ENCODE measurements around the gene SETBP1. TPM values are rescaled to one million over a fixed set of nuclear protein-coding genes. Genes with fewer than 3 reads are reported as not detected.

Gene SETBP1
- total RNA-seq, 1 experiment from 2014 or later = 14.0 TPM

GRCh38 chr18:44895176-44895798, 214.6 kb downstream of the SETBP1 start:
- H3K36me3 ChIP-seq (ENCODE audit: insufficient read depth, low read length, poor library complexity, severe bottlenecking) = no peaks in the 10 kb centered on the region
- peak; percentile 67 for DNase-seq (ENCODE audit: low spot score)
- no peak overlapping the region for H3K27ac ChIP-seq (ENCODE audit: low read depth, low read length, poor library complexity, severe bottlenecking)
- H3K9me3 ChIP-seq (ENCODE audit: low read depth, low read length, poor library complexity, severe bottlenecking) = no peaks in the 10 kb centered on the region
- peaks cover 21% of the 10 kb centered on the region for H3K4me1 ChIP-seq (ENCODE audit: insufficient read depth, low read length, poor library complexity, severe bottlenecking)
- POLR2A ChIA-PET (ENCODE audit: low non-redundant PET) = no interaction called here
- BruUV-seq (replicated peaks) = no TSS peak
- no peaks in the 10 kb centered on the region for H3K27me3 ChIP-seq (replicated peaks; ENCODE audit: insufficient read depth, low read depth, low read length, poor library complexity)
- intact Hi-C loops (cut with micrococcal nuclease; ENCODE audit: unreplicated experiment) = loop anchor here (5.0 to 10.0 kb wide), 2 partner anchors 213 to 1110 kb away; partner anchors contain the start of gene SETBP1
- no peak overlapping the region for H3K4me3 ChIP-seq (ENCODE audit: low read depth, low read length, poor library complexity, severe bottlenecking)
- TF ChIP-seq CTCF (conservative IDR thresholded peaks at IDR 0.05; ENCODE audit: low read depth, low read length) (peak; percentile 52), EZH2 (IDR thresholded peaks at IDR 0.05; ENCODE audit: borderline replicate concordance, low read depth, low read length, poor library complexity, severe bottlenecking) (no peak)
- CTCF ChIA-PET = no interaction called here

- peaks cover 21% of the 10 kb centered on the region for H3K4me1 ChIP-seq (ENCODE audit: insufficient read depth, low read length, poor library complexity, severe bottlenecking)
- no peak overlapping the region for H3K4me3 ChIP-seq (ENCODE audit: low read depth, low read length, poor library complexity, severe bottlenecking)
- no TSS peak for BruUV-seq (replicated peaks)
- intact Hi-C loops (cut with micrococcal nuclease; ENCODE audit: unreplicated experiment) = loop anchor here (5.0 to 10.0 kb wide), 2 partner anchors 215 to 1112 kb away; partner anchors contain the start of gene SETBP1
- no peak for DNase-seq (ENCODE audit: low spot score)
- H3K27ac ChIP-seq (ENCODE audit: low read depth, low read length, poor library complexity, severe bottlenecking) = no peak overlapping the region
- no peaks in the 10 kb centered on the region for H3K27me3 ChIP-seq (replicated peaks; ENCODE audit: insufficient read depth, low read depth, low read length, poor library complexity)
- CTCF ChIA-PET = no interaction called here
- TF ChIP-seq CTCF (conservative IDR thresholded peaks at IDR 0.05; ENCODE audit: low read depth, low read length) = no peak
- no peak for TF ChIP-seq EZH2 (IDR thresholded peaks at IDR 0.05; ENCODE audit: borderline replicate concordance, low read depth, low read length, poor library complexity, severe bottlenecking)
- H3K9me3 ChIP-seq (ENCODE audit: low read depth, low read length, poor library complexity, severe bottlenecking) = no peaks in the 10 kb centered on the region
- no peaks in the 10 kb centered on the region for H3K36me3 ChIP-seq (ENCODE audit: insufficient read depth, low read length, poor library complexity, severe bottlenecking)
- POLR2A ChIA-PET (ENCODE audit: low non-redundant PET) = no interaction called here
Observed at GRCh38 chr18:44896846-44897245, 216.2 kb downstream of the SETBP1 start.

- no peak overlapping the region for H3K27ac ChIP-seq (ENCODE audit: low read depth, low read length, poor library complexity, severe bottlenecking)
- peaks cover 21% of the 10 kb centered on the region for H3K4me1 ChIP-seq (ENCODE audit: insufficient read depth, low read length, poor library complexity, severe bottlenecking)
- H3K36me3 ChIP-seq (ENCODE audit: insufficient read depth, low read length, poor library complexity, severe bottlenecking) = no peaks in the 10 kb centered on the region
- ChIA-PET POLR2A (ENCODE audit: low non-redundant PET) (no interaction called here), CTCF (no interaction called here)
- DNase-seq (ENCODE audit: low spot score) = no peak
- TF ChIP-seq CTCF (conservative IDR thresholded peaks at IDR 0.05; ENCODE audit: low read depth, low read length) (no peak), EZH2 (IDR thresholded peaks at IDR 0.05; ENCODE audit: borderline replicate concordance, low read depth, low read length, poor library complexity, severe bottlenecking) (no peak)
- H3K4me3 ChIP-seq (ENCODE audit: low read depth, low read length, poor library complexity, severe bottlenecking) = no peak overlapping the region
- intact Hi-C loops (cut with micrococcal nuclease; ENCODE audit: unreplicated experiment) = loop anchor here (5.0 to 10.0 kb wide), 2 partner anchors 215 to 1113 kb away; partner anchors contain the start of gene SETBP1
- BruUV-seq (replicated peaks) = no TSS peak
- no peaks in the 10 kb centered on the region for H3K27me3 ChIP-seq (replicated peaks; ENCODE audit: insufficient read depth, low read depth, low read length, poor library complexity)
- no peaks in the 10 kb centered on the region for H3K9me3 ChIP-seq (ENCODE audit: low read depth, low read length, poor library complexity, severe bottlenecking)
Observed at GRCh38 chr18:44897411-44897810, 216.7 kb downstream of the SETBP1 start.
